WI38 (cell line): ENCODE data around the gene RAD51C.
"Not testable (repeated sequence)": the region's sequence is repeated elsewhere in the genome, so short reads cannot be mapped to it uniquely, and the experiment has no call there.

Source experiments
- H3K4me3 ChIP-seq: 2 replicates; pipeline ENCODE4 v1.5.1; 2011; ENCODE audit warnings: low read depth, mild to moderate bottlenecking, control low read depth, low read length
- CTCF ChIP-seq: IDR thresholded peaks from 2 replicates; pipeline ENCODE4 v1.5.1; 2012; ENCODE audit warnings: low read depth, mild to moderate bottlenecking, control low read depth, low read length

Gene RAD51C

GRCh38 chr17:58747674-58748073, 55.3 kb downstream of the RAD51C start:
- no peak for TF ChIP-seq CTCF
- H3K4me3 ChIP-seq: no peak overlapping the region

GRCh38 chr17:58749627-58750026, 57.2 kb downstream of the RAD51C start:
- H3K4me3 ChIP-seq: not testable (repeated sequence)

- H3K4me3 ChIP-seq: no peak overlapping the region
- no peak for TF ChIP-seq CTCF
These were observed 60.6 kb downstream of the RAD51C start for GRCh38 chr17:58753026-58753425.

- TF ChIP-seq CTCF: no peak
- H3K4me3 ChIP-seq: peak overlapping the region; percentile 59
These were observed 62.8 kb downstream of the RAD51C start for GRCh38 chr17:58755269-58755576.

GRCh38 chr17:58755577-58756245, 63.3 kb downstream of the RAD51C start, which contains the start of gene PPM1E:
TSS of gene PPM1E (plus strand) at chr17:58755854.
- no peak for TF ChIP-seq CTCF
- H3K4me3 ChIP-seq: peak within 1 kb of the TSS; percentile 59

GRCh38 chr17:58756246-58757161, 64.1 kb downstream of the RAD51C start:
- H3K4me3 ChIP-seq: peak overlapping the region; percentile 59
- TF ChIP-seq CTCF: no peak

GRCh38 chr17:58757162-58757613, 64.8 kb downstream of the RAD51C start:
- H3K4me3 ChIP-seq: no peak overlapping the region
- TF ChIP-seq CTCF: no peak
